Gastrocnemius medialis (tissue), 4 donors: ENCODE measurements around the gene RSBN1L. TPM values are rescaled to one million over a fixed set of nuclear protein-coding genes. Genes with fewer than 3 reads are reported as not detected.
A peak's percentile ranks its signal among the peaks of the same experiment; 100 is the strongest.

Source experiments
- ATAC-seq, 2 donors: fragments of 150-250 bp; one replicate each; pipeline ENCODE4 v1.9.1; 2016
- DNase-seq, 2 donors: peaks; one replicate each; pipeline ENCODE4 v3.0.0-alpha.2; 2019
- H3K27ac ChIP-seq, 4 donors: fragments of 200-600 bp; sonication (generic); 1 replicate in 1 of 4; 2 replicates in 3 of 4; pipeline ENCODE4 v1.5.1; 2016 to 2018; ENCODE audit warnings: mild to moderate bottlenecking in 2 of 4, moderate library complexity in 1 of 4
- H3K27me3 ChIP-seq, 3 donors: fragments of 200-600 bp; sonication (generic) in 2 of 3; 1 replicate in 1 of 3; 2 replicates in 2 of 3; pipeline versions ENCODE4 v1.5.1 to v1.6.0; 2016 to 2019; ENCODE audit warnings: mild to moderate bottlenecking in 1 of 3, moderate library complexity in 1 of 3
- H3K36me3 ChIP-seq, 2 donors: fragments of 200-600 bp; sonication (generic) in 1 of 2; one replicate each; pipeline ENCODE4 v1.5.1; 2017 to 2018
- H3K4me1 ChIP-seq, 2 donors: fragments of 200-600 bp; sonication (generic) in 1 of 2; one replicate each; pipeline ENCODE4 v1.5.1; 2016 to 2017; ENCODE audit warnings: mild to moderate bottlenecking in 2 of 2
- H3K4me3 ChIP-seq, 4 donors: fragments of 200-600 bp; sonication (generic) in 3 of 4; 1 replicate in 1 of 4; 2 replicates in 3 of 4; pipeline ENCODE4 v1.5.1; 2016 to 2019; ENCODE audit warnings: mild to moderate bottlenecking in 2 of 4
- H3K9me3 ChIP-seq, 3 donors: fragments of 200-600 bp; sonication (generic) in 2 of 3; 1 replicate in 1 of 3; 2 replicates in 2 of 3; pipeline ENCODE4 v1.5.1; 2016 to 2019
- POLR2A ChIP-seq, 2 donors: fragments of 450-650 bp; IDR thresholded peaks; one replicate each; pipeline ENCODE4 v1.6.1; 2017; ENCODE audit warnings: antibody characterized with exemption in 2 of 2, mild to moderate bottlenecking in 2 of 2, moderate library complexity in 2 of 2
- in situ Hi-C, 4 donors: fragments of 200-750 bp; cut with MboI; loops; one replicate each; pipeline versions ENCODE4 v1.15.0 to v1.8.0; 2017; ENCODE audit warnings: low sequenced_read_pairs in 4 of 4
- intact Hi-C: fragments of 100-400 bp; cut with DNase I; formaldehyde crosslinking; loops from one replicate; pipeline ENCODE4 v1.15.1; 2023; ENCODE audit warnings: low total_unique reads
- total RNA-seq, 4 donors: library from RNA; depleted of rRNA; stranded (reverse); fragments of >200 nt; gene quantifications; one replicate each; pipeline versions ENCODE4 v1.1.0 to v1.2.3, GENCODE V29; 2016
- TF ChIP-seq, protein P1 (sequence below), 5 experiments: fragments of 450-650 bp in 3 of 5; fragments of 200-600 bp in 2 of 5; sonication (generic) in 2 of 5; IDR thresholded peaks in 4 of 5; conservative IDR thresholded peaks in 1 of 5; 1 replicate in 4 of 5; 2 replicates in 1 of 5; pipeline ENCODE4 v1.5.1; 2016 to 2019; ENCODE audit warnings: antibody characterized with exemption in 5 of 5, mild to moderate bottlenecking in 3 of 5, moderate library complexity in 3 of 5

RSBN1L gene
- total RNA-seq, 4 donors from 2014 or later = 5.1 to 11.7 (median 8.7) TPM

DNA sequence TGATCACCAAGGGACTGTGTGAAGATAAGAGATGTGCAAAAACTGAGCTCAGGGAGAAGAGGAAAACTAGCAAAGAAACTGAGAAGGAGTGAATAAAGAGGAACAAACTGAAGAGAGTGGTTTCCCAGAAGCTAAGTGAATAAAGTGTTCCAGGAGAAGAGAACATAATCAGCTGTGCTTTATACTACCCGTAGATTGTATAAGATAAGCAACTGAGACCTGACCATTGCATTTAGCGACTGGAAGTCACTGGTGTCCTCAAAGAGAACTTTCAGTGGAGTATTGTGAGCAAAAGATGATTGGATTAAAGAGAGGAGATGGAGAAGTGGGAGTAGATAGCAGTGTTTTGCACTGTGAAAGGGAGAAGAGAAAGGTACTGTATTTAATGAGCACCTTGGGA, 116.9 kb downstream of the RSBN1L start:
- intact Hi-C loops (loop anchor here (5.0 kb wide), 1 partner anchor 64 kb away; no protein-coding TSS in a partner anchor), in situ Hi-C loops (no loop called here)
- H3K9me3 ChIP-seq = no peaks in the 10 kb centered on the region
- peaks cover 23 to 33% of the 10 kb centered on the region in 2 donors for H3K4me1 ChIP-seq
- H3K27me3 ChIP-seq = no peaks in the 10 kb centered on the region
- H3K4me3 ChIP-seq = no peak overlapping the region
- DNase-seq = no peak
- peak overlapping the region; percentile 56 to 81 (median 68) for H3K27ac ChIP-seq
- ATAC-seq = no peak
- no peaks in the 10 kb centered on the region for H3K36me3 ChIP-seq
- no peak for TF ChIP-seq POLR2A (IDR thresholded peaks at IDR 0.05)
- TF ChIP-seq, protein P1, sequence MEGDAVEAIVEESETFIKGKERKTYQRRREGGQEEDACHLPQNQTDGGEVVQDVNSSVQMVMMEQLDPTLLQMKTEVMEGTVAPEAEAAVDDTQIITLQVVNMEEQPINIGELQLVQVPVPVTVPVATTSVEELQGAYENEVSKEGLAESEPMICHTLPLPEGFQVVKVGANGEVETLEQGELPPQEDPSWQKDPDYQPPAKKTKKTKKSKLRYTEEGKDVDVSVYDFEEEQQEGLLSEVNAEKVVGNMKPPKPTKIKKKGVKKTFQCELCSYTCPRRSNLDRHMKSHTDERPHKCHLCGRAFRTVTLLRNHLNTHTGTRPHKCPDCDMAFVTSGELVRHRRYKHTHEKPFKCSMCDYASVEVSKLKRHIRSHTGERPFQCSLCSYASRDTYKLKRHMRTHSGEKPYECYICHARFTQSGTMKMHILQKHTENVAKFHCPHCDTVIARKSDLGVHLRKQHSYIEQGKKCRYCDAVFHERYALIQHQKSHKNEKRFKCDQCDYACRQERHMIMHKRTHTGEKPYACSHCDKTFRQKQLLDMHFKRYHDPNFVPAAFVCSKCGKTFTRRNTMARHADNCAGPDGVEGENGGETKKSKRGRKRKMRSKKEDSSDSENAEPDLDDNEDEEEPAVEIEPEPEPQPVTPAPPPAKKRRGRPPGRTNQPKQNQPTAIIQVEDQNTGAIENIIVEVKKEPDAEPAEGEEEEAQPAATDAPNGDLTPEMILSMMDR (IDR thresholded peaks at IDR 0.05 in 4 of 5, conservative IDR thresholded peaks at IDR 0.05 in 1 of 5) = no peak

DNA sequence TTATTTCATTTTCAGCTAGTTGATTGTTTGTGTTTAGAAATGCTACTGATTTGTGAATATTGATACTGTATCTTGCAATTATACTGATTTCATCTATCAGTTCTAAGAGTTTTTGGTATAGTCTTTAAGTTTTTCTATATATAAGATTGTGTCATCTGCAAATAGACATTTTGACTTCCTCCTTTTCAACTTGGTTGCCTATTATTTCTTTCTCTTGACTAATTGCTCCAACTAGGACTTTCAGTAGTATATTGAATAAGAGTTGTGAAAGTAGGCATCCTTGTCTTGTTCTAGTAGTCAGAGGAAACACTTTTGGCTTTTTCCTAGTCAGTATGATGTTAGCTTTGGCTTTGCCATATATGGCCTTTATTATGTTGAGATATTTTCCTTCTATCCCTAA, 122.8 kb downstream of the RSBN1L start:
- Histone ChIP-seq H3K27ac (no peak overlapping the region), H3K4me3 (no peak overlapping the region), H3K36me3 (no peaks in the 10 kb centered on the region), H3K27me3 (no peaks in the 10 kb centered on the region), H3K4me1 (peaks cover 9 to 14% of the 10 kb centered on the region in 2 donors), H3K9me3 (peaks cover 0 to 8% (median 4%) of the 10 kb centered on the region in 3 donors)
- intact Hi-C loops (no loop called here), in situ Hi-C loops (no loop called here)
- TF ChIP-seq, protein P1 (IDR thresholded peaks at IDR 0.05 in 4 of 5, conservative IDR thresholded peaks at IDR 0.05 in 1 of 5) = no peak
- TF ChIP-seq POLR2A (IDR thresholded peaks at IDR 0.05) = no peak
- no peak for DNase-seq
- ATAC-seq = no peak

DNA sequence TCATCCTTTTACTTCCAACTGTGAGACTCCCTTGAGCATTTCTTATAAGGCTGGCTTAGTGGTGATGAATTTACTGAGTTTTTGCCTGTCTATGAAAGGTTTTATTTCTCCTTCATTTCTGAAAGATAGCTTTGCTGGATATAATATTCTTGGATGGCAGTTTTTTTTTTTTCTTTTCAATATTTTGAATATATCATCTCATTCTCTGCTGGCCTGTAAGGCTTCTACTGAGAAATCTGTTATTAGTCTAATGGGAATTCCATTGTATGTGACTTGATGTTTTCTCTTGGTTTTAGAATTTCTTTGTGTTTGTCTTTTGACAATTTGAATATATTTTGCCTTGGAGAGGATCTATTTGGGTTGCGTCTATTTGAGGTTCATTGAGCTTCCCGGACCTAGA, 124.7 kb downstream of the RSBN1L start:
- in situ Hi-C loops = no loop called here

DNA sequence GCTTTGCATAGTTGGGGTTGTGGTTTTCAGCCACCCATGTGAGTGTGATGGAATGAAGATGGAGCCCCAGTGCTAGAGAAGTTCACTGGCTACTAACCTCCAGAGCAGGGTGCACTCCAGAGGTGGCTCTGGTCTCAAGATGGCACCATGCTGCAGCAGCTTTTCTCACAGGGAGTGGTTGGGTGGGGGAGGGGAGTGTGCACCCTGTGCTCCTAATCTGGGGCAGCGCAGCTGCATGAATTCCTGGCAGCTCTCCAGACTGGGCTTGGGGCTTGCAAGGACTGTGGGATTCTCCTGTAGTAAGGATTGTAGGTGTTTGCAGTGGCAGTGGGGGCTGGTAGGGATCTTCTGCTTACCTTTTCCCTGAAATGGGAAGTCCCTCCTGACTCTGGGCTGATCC, 126.0 kb downstream of the RSBN1L start:
- Histone ChIP-seq H3K4me3 (no peak overlapping the region), H3K36me3 (no peaks in the 10 kb centered on the region), H3K9me3 (peaks cover 0 to 8% (median 4%) of the 10 kb centered on the region in 3 donors), H3K27ac (no peak overlapping the region), H3K27me3 (no peaks in the 10 kb centered on the region), H3K4me1 (peaks cover 13 to 15% of the 10 kb centered on the region in 2 donors)
- no peak for ATAC-seq
- TF ChIP-seq, protein P1 (IDR thresholded peaks at IDR 0.05 in 4 of 5, conservative IDR thresholded peaks at IDR 0.05 in 1 of 5) = no peak
- no peak for TF ChIP-seq POLR2A (IDR thresholded peaks at IDR 0.05)
- DNase-seq = no peak
- in situ Hi-C loops (no loop called here), intact Hi-C loops (no loop called here)

More for the DNA sequence above, 124.7 kb downstream of the RSBN1L start:
- Histone ChIP-seq H3K27me3 (no peaks in the 10 kb centered on the region), H3K9me3 (peaks cover 0 to 8% (median 4%) of the 10 kb centered on the region in 3 donors), H3K36me3 (no peaks in the 10 kb centered on the region), H3K4me3 (no peak overlapping the region), H3K4me1 (peaks cover 13 to 16% of the 10 kb centered on the region in 2 donors), H3K27ac (no peak overlapping the region)
- TF ChIP-seq POLR2A (IDR thresholded peaks at IDR 0.05) = no peak
- TF ChIP-seq, protein P1 (IDR thresholded peaks at IDR 0.05 in 4 of 5, conservative IDR thresholded peaks at IDR 0.05 in 1 of 5) = no peak
- DNase-seq (no peak), ATAC-seq (no peak)
- intact Hi-C loops = no loop called here

DNA sequence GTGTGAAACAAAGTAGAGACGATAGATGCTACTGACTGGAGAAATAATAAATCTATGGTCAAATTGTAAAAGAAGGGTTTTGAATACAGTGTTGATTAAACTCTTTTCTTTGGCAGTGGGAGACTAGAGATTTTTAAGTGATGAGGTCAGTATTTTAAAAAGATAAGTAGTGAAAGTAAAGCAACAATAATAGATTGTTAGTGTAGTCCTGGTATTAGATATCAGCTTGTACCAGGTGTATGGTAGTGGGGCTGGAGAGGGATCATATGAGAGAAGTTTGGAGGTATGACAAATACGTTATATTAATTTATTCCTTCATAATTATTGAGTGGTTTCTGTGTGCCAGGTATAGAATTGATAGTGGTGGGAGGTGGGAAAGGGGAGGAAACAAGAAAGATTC, 127.5 kb downstream of the RSBN1L start:
- Histone ChIP-seq H3K4me1 (peaks cover 13 to 15% of the 10 kb centered on the region in 2 donors), H3K4me3 (no peak overlapping the region), H3K27ac (peak overlapping the region in 1 of 4 donors; percentile 11), H3K9me3 (peaks cover 0 to 8% (median 4%) of the 10 kb centered on the region in 3 donors), H3K27me3 (no peaks in the 10 kb centered on the region), H3K36me3 (no peaks in the 10 kb centered on the region)
- DNase-seq (no peak), ATAC-seq (peak in 1 of 2 donors; percentile 36)
- in situ Hi-C loops = no loop called here
- intact Hi-C loops = no loop called here
- TF ChIP-seq POLR2A (IDR thresholded peaks at IDR 0.05) = no peak
- TF ChIP-seq, protein P1 (IDR thresholded peaks at IDR 0.05 in 4 of 5, conservative IDR thresholded peaks at IDR 0.05 in 1 of 5) = no peak
